Measurements from ENCODE around the gene TMEM273.

DNA sequence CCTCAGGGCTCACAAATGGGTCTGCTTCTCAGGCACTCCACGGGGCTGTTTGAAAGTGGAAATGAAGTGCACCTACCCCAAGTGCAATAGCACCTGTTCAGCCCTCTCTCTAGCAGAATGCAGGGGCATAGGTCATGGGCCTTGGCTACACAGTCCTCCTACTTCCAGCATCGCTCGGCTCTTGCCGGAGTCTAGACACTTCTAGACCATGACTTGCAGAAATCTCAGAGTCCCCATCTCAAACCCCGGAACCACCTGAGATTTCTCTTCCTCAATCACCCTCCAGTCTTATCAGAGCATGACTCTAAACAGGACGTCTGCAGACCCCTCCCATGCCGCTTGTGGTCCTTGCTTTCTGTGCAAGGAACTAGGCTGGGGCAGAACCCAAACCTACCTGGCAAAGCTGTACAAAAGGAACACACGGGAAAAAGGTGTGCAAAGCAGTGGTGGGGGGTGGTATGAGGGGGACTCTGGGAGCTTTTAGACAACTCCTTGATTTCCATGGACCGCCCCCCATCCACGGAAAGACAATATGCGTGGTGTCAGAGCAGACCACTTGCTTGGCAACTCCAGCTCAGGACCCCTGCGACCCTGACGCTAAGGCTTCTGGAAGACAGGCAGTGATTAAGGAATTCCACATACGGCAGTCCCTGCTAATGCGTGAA, 13.8 kb downstream of the TMEM273 start:
- TF ChIP-seq, protein P1, sequence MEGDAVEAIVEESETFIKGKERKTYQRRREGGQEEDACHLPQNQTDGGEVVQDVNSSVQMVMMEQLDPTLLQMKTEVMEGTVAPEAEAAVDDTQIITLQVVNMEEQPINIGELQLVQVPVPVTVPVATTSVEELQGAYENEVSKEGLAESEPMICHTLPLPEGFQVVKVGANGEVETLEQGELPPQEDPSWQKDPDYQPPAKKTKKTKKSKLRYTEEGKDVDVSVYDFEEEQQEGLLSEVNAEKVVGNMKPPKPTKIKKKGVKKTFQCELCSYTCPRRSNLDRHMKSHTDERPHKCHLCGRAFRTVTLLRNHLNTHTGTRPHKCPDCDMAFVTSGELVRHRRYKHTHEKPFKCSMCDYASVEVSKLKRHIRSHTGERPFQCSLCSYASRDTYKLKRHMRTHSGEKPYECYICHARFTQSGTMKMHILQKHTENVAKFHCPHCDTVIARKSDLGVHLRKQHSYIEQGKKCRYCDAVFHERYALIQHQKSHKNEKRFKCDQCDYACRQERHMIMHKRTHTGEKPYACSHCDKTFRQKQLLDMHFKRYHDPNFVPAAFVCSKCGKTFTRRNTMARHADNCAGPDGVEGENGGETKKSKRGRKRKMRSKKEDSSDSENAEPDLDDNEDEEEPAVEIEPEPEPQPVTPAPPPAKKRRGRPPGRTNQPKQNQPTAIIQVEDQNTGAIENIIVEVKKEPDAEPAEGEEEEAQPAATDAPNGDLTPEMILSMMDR (IDR thresholded peaks at IDR 0.05): no peak
- TF ChIP-seq POLR2A (IDR thresholded peaks at IDR 0.05): no peak
- no peak for TF ChIP-seq EP300 (IDR thresholded peaks at IDR 0.05)

Data from ovary (tissue), 3 donors.